ENCODE measurements around the gene RTN4IP1.

RTN4IP1 gene

GRCh38 chr6:106529438-106529837 lies 99.9 kb downstream of the RTN4IP1 start:
- Histone ChIP-seq H3K27me3 (ENCODE audit: insufficient read depth, low read depth, severe bottlenecking) (no peaks in the 10 kb centered on the region), H3K9me3 (ENCODE audit: severe bottlenecking) (no peaks in the 10 kb centered on the region), H3K4me3 (ENCODE audit: low read depth, low read length) (no peak overlapping the region), H3K27ac (no peak overlapping the region), H3K36me3 (no peaks in the 10 kb centered on the region)
- no peak for DNase-seq
- TF ChIP-seq, protein P1, sequence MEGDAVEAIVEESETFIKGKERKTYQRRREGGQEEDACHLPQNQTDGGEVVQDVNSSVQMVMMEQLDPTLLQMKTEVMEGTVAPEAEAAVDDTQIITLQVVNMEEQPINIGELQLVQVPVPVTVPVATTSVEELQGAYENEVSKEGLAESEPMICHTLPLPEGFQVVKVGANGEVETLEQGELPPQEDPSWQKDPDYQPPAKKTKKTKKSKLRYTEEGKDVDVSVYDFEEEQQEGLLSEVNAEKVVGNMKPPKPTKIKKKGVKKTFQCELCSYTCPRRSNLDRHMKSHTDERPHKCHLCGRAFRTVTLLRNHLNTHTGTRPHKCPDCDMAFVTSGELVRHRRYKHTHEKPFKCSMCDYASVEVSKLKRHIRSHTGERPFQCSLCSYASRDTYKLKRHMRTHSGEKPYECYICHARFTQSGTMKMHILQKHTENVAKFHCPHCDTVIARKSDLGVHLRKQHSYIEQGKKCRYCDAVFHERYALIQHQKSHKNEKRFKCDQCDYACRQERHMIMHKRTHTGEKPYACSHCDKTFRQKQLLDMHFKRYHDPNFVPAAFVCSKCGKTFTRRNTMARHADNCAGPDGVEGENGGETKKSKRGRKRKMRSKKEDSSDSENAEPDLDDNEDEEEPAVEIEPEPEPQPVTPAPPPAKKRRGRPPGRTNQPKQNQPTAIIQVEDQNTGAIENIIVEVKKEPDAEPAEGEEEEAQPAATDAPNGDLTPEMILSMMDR (IDR thresholded peaks at IDR 0.05; ENCODE audit: low read depth, low read length) = no peak

GRCh38 chr6:106528521-106528920 lies 100.8 kb downstream of the RTN4IP1 start:
- TF ChIP-seq, protein P1 (IDR thresholded peaks at IDR 0.05; ENCODE audit: low read depth, low read length) = no peak
- Histone ChIP-seq H3K9me3 (ENCODE audit: severe bottlenecking) (no peaks in the 10 kb centered on the region), H3K4me3 (ENCODE audit: low read depth, low read length) (no peak overlapping the region), H3K27ac (no peak overlapping the region), H3K36me3 (no peaks in the 10 kb centered on the region), H3K27me3 (ENCODE audit: insufficient read depth, low read depth, severe bottlenecking) (no peaks in the 10 kb centered on the region)
- no peak for DNase-seq

GRCh38 chr6:106527979-106528378 lies 101.3 kb downstream of the RTN4IP1 start:
- Histone ChIP-seq H3K9me3 (ENCODE audit: severe bottlenecking) (no peaks in the 10 kb centered on the region), H3K36me3 (no peaks in the 10 kb centered on the region), H3K27ac (no peak overlapping the region), H3K4me3 (ENCODE audit: low read depth, low read length) (no peak overlapping the region), H3K27me3 (ENCODE audit: insufficient read depth, low read depth, severe bottlenecking) (no peaks in the 10 kb centered on the region)
- DNase-seq = no peak
- TF ChIP-seq, protein P1 (IDR thresholded peaks at IDR 0.05; ENCODE audit: low read depth, low read length) = no peak

DNA sequence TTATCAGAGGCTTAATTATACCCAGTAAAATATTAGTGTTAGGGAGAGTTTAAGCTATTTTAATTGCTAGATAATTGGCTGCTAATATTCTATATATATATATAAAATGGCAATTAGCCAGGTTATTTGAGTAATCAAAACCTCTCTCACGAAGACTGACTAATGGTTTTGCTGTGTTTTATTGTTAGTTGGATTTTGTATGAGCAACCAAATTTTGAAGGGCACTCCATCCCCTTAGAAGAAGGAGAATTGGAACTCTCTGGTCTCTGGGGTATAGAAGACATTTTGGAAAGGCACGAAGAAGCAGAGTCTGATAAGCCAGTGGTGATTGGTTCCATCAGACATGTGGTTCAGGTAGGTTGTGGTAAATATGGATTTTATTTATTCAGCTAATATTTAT lies 102.2 kb downstream of the RTN4IP1 start:
- Histone ChIP-seq H3K36me3 (no peaks in the 10 kb centered on the region), H3K27ac (no peak overlapping the region), H3K9me3 (ENCODE audit: severe bottlenecking) (no peaks in the 10 kb centered on the region), H3K4me3 (ENCODE audit: low read depth, low read length) (no peak overlapping the region), H3K27me3 (ENCODE audit: insufficient read depth, low read depth, severe bottlenecking) (no peaks in the 10 kb centered on the region)
- DNase-seq = no peak
- TF ChIP-seq, protein P1 (IDR thresholded peaks at IDR 0.05; ENCODE audit: low read depth, low read length) = no peak

DNA sequence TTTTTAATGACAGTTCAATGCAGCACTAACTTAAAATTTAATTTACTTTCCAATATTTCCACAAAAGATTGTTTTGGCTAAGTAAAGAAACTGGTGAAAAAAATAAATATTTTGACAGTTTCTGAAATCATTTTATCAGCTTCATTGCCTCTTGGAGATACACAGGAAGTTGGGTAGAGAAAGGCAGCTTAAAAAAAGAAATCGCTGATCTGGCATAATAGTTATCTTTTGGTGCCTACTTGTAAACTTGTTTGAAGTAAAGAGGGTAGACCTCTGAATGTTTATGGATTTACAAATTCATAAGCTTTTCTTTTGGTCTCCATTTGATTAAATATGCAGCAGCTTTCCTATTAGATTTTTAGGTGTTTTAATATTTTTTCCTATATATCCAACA lies 103.4 kb downstream of the RTN4IP1 start:
- H3K9me3 ChIP-seq (ENCODE audit: severe bottlenecking) = no peaks in the 10 kb centered on the region
- no peak for DNase-seq
- TF ChIP-seq, protein P1 (IDR thresholded peaks at IDR 0.05; ENCODE audit: low read depth, low read length) = no peak
- H3K4me3 ChIP-seq (ENCODE audit: low read depth, low read length) = no peak overlapping the region
- no peaks in the 10 kb centered on the region for H3K27me3 ChIP-seq (ENCODE audit: insufficient read depth, low read depth, severe bottlenecking)
- H3K27ac ChIP-seq = no peak overlapping the region
- H3K36me3 ChIP-seq = no peaks in the 10 kb centered on the region

GRCh38 chr6:106525107-106525881 lies 104.0 kb downstream of the RTN4IP1 start:
- Histone ChIP-seq H3K27ac (no peak overlapping the region), H3K27me3 (ENCODE audit: insufficient read depth, low read depth, severe bottlenecking) (no peaks in the 10 kb centered on the region), H3K36me3 (no peaks in the 10 kb centered on the region), H3K9me3 (ENCODE audit: severe bottlenecking) (no peaks in the 10 kb centered on the region), H3K4me3 (ENCODE audit: low read depth, low read length) (no peak overlapping the region)
- DNase-seq = no peak
- TF ChIP-seq, protein P1 (IDR thresholded peaks at IDR 0.05; ENCODE audit: low read depth, low read length) = no peak
